HG03521 (cell line): ENCODE measurements around the gene BTBD9.

ENCODE experiments used
- ATAC-seq: cut with Tn5 transposase; IDR thresholded peaks from one replicate; pipeline ENCODE4 v1.9.1; 2021; ENCODE audit warnings: mild to moderate bottlenecking, moderate library complexity; ENCODE audit not compliant: unreplicated experiment

BTBD9 gene

GRCh38 chr6:38185244-38185643 lies 454.5 kb downstream of the BTBD9 start:
- no peak for ATAC-seq

DNA sequence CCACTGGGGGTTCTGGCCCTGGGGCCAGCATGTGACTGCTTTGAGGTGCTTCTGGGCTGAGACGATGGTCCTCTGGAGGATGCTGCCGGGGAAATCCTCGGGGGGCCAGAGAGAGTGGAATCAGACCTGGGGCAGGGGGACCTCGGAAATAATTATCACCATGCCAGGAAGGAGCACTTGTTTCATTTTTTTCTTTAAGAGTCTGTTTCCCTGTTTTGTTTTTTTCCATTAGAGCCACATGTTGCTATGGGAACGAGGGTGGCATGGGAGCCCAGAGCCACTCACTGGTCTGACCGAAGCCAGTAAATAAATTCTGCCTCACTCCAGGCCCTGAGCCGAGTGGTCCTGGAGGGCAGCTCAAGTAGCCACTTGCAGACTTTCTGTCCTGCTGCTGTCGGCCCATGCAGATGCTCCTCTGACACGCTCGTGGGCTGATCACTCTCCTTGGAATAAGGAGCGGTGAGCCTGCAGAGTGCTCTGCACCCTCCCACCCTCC lies 455.1 kb downstream of the BTBD9 start:
- ATAC-seq, result no peak

GRCh38 chr6:38183856-38184584 lies 455.7 kb downstream of the BTBD9 start:
- no peak for ATAC-seq

DNA sequence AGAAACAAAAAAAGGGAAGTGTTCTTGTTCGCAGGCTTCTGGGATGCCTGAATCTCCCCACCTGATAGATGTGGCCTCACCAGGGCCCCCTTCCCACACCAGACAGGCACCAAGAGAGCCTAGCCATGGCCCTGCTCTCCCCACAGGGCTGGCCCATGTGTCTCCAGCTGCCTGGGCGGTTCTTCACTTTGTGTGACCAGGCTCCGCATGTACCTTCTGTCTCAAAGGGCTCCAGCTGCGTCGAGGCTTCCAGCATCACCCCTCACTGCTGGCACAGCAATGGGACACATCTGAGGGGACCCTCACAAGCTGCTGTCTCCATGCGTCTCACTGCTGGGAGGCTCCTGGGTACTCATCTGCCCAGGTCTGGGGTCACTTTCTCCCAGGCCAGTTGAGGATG lies 457.3 kb downstream of the BTBD9 start:
- no peak for ATAC-seq

GRCh38 chr6:38180586-38180985 lies 459.1 kb downstream of the BTBD9 start:
- no peak for ATAC-seq

DNA sequence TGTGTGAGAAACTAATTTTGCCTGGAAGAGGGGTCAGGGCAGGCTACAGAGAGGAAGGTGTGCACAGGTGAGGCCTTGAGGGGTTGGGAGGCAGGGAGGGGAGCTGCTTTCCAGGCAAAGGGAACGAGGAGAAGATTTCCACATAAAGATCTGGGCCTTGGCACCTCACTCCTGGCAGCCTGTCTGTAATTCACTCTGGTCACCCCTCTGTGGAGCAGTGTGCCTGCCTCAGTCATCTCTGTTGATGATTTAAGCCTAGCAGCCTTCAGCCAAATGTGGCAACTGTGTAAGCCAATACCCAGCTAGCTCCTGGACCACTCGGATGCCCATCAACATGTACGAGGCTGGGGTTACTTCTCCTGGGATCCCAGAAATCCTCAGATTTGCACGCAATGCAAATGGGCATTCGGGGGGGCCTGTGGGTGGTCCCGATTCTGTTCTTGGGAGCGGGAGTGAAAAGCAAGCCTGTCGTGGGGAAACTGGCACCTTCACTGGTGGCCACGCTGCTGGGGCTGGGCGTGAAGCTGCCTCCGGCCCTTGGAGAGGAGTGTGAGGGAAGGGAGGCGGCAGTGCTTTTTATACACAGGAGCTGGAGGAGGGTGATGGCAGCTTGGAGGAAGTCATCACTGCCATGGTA lies 459.8 kb downstream of the BTBD9 start:
- ATAC-seq, result no peak

DNA sequence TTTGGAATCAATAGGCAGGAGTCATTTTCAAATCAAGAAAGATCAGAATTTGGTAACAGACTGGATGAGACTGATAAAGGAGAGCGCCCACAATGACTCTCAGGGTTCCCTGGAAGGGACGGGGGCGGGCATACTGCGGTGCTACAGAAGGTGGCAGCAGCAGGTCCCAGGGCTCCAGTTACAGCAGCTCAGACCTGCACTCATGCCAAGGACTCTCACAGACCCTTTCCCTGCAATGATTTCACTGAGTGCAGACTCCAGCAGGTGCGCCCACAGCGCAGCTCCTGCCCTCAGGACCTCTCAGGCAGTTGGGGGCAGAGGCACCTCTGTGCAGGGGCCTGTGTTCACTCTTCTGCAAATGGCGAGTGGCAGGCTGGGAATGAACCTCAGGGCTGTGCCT lies 460.4 kb downstream of the BTBD9 start:
- no peak for ATAC-seq

- no peak for ATAC-seq
Observed at GRCh38 chr6:38178584-38178886, 461.2 kb downstream of the BTBD9 start.

DNA sequence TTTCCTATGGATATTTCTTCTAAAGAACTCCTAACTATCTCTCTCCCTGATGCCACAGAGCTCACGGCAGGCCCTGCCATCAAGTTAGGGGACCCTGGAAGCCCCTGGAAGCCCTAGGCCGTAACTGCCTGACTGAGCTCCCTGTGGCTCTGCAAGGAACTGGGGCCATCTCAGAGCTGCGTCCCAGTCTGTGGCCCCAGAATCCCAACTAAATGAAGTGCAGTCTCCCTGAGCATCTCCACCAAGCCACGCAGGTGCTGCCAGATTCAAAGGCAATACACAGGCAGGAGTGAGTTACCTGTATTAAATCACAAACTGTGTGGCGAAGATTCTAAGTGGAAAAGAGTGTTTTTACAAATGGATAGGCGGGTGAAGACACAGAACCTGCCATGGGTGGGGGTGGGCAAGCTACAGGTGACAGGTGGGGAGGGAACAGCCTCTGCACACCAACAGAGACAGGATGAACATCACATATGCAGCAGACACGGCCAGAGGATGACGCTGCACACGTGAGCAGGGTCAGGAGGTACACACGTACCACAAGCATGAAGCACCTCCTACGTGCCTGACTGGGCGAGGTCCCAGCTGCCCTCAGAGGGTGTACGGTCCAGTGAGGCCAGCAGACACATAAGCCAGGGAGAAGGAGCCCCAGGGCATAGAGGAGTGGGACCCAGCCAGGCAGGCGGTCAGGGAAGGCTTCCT lies 461.7 kb downstream of the BTBD9 start:
- ATAC-seq, result no peak

DNA sequence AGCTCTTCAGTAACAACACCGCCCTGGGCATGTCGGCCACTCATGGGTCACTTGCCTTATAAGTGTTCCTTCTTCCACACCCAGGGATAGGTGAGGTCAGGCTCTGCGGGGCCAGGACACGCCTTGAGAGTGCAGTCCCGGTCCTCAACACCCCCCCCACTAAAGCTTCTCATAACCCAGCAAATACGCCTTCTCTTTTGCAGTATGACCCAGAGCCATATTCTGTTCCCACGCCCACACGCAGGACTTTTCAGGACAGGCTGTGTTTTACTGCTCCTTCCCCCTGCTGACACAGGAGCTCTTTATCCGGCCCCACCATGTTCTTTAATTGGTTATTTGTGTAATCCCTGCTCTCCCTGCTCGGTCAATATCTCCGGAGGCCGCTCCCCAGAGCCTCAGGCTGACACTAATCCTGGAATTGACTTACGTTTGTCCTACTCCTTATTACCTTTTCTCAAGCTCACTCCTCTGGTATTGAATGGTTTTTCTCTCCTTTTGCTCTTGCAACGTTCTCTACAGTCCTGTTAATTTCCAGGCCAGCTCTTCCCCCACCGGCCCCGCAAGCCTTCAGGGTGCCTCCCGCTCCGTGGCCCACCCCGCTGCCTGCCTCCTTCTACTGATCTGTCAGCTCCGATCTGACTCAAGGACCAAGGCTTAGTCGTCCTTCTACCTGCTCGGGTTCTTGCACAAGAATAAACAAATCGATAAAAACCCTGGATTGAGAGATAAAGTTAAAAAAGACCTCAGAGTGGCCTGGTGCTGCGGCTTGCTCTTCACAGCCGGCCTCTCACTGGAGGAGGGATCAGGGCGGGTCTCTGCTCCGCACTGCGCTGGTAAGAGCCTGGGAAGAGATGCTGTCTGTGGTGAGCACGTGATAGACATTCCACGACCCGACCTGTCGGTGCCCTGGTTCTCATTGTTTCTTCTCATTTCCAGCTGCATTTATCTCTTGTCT lies 462.7 kb downstream of the BTBD9 start:
- ATAC-seq, result no peak

DNA sequence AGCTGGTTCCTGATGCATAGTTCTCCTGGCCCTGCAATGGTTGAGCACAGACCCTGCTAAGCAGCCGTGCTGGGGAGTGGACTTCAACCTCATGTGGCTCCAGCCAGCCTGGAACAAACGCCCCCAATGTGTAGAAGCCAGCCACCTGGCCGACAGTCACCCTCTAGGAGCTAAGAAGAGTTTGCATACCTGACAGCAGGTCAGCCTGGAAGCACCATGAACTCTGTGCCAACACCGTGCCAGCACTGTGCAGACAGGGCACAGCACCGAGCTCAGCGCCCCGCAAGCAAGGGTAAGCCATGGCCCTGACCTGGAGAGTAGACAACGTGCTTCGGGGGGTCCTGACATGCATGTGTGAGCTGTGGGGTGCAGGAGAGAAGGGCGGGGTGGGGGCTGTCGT lies 463.9 kb downstream of the BTBD9 start:
- ATAC-seq, result no peak

DNA sequence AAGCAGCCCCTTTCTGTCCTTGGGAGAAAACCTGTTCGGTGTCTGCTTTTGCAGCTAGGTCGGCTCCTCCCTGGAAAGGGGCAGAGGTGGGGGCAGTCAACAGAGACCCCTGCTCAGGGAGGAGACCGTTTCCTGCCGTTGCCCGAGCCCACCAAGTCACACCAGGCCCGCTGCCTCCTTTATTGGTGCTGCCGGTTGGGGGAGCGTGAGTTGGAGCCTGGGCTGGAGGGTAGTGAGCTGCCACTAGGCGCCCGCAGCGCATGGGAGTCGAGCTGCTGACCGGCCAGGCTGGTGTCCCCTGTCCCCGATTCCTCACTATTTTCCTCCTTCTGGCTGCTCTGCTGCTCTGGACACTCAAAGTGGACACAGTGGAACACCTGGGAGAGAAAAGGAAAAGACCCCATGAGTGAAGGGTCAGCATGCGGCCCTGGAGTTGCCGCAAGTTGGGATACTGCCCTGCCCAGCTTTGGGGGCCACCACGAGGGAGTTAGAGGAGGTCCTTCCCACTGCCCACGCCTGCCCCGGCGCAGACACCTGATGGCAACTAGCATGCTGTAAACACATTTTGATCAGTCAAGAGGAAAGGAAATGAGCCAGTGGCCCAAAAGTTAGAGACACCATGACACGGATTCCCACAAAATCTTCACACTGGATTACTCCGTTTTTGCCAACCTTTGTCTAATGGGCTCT lies 464.8 kb downstream of the BTBD9 start:
- no peak for ATAC-seq

DNA sequence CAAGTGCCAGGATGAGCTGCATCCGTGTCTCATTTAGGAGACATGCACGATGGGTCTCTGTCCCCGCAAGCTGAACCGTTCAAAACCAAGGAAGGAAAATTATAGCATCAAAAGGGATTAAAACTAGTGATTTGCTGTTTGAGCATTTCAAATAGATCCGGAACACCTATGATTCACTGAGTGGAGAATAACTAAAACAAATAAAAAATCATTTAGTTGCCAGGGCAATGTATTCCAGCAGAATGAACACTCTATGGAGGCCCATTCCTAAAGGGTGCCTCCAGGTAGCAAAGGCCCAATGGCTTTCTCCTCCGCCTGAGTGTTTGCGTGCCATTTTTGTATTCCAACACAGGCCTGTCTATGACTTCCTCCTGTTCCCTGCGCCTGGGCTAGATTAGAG lies 465.4 kb downstream of the BTBD9 start:
- ATAC-seq, result no peak

DNA sequence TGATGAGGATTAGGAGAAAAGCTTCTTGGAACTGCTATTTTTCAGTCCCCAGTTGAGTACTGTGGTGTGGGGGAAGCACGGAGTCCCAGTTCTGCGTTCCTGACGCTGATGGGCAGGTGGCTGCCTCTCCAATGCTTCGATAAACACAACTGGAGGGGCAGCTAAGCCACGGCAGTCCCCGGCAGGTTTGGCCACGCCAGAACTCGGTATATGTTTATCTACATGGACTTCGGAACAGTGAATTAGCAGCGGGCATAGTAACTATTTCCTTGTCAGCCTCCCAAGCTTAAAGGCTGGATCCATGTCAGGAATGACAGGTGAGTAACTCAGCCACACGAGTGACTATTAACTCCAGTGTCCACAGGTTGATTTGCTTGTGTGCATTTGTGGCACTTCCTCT lies 465.8 kb downstream of the BTBD9 start:
- ATAC-seq, result no peak

- ATAC-seq, result no peak
Observed at GRCh38 chr6:38172739-38173410, 466.9 kb downstream of the BTBD9 start.

GRCh38 chr6:38171997-38172738 lies 467.6 kb downstream of the BTBD9 start:
- ATAC-seq, result no peak

DNA sequence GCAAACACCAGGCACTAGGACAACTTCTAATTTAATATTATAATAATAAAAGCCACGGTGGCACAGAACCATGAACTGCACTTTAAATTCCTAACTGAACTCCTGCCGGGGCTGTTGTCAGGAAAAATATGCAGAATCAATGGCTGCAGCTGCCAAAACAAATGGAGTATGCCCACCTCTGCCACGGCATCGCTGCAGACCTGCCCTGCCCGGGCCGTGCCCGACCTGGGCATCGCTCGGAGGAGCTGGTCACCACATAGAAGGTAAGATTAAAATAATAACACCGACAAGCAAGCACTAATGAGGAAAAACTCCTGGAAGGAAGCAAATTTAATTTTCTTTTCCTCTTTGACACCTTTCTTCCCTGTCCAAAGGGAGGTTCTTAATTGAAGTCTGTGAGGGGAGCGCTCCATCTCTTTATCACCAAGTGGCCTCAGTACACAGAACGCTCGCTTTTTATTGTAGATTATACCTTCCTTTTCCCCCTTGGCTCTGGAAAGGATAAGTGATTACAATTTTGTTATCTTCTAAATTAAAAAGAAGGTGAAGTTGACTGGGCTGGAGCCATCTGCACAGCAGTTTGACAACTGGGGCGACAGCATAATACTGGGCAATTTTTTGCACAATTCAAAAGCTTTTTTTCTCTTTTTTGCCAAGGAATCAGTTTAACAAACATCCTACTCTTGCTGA lies 468.9 kb downstream of the BTBD9 start:
- ATAC-seq, result no peak

- ATAC-seq, result no peak
Observed at GRCh38 chr6:38169977-38170526, 469.7 kb downstream of the BTBD9 start.
